ENCODE results near the gene RAB12.

GRCh38 chr18:8643326-8643878 lies 34.2 kb downstream of the RAB12 start:
- TF ChIP-seq CTCF (tag by site-specific recombination; IDR thresholded peaks at IDR 0.05) (no peak), REST (tag by site-specific recombination; IDR thresholded peaks at IDR 0.05) (no peak), ZNF544 (tag by site-specific recombination; IDR thresholded peaks at IDR 0.05) (no peak), GLIS1 (tag by site-specific recombination; IDR thresholded peaks at IDR 0.05) (no peak), ZNF169 (tag by site-specific recombination; IDR thresholded peaks at IDR 0.05) (no peak), ZNF660 (tag by site-specific recombination; IDR thresholded peaks at IDR 0.05) (no peak)
- TF ChIP-seq, protein P1, sequence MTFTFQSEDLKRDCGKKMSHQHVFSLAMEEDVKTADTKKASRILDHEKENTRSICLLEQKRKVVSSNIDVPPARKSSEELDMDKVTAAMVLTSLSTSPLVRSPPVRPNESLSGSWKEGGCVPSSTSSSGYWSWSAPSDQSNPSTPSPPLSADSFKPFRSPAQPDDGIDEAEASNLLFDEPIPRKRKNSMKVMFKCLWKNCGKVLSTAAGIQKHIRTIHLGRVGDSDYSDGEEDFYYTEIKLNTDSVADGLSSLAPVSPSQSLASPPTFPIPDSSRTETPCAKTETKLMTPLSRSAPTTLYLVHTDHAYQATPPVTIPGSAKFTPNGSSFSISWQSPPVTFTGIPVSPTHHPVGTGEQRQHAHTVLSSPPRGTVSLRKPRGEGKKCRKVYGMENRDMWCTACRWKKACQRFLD (tag by site-specific recombination; IDR thresholded peaks at IDR 0.05): no peak
